ENCODE data around the gene EYS.
"Not testable (repeated sequence)": the region's sequence is repeated elsewhere in the genome, so short reads cannot be mapped to it uniquely, and the experiment has no call there.

EYS gene

GRCh38 chr6:65071480-65071879 is 635.5 kb downstream of the EYS start:
- DNase-seq: no peak

DNA sequence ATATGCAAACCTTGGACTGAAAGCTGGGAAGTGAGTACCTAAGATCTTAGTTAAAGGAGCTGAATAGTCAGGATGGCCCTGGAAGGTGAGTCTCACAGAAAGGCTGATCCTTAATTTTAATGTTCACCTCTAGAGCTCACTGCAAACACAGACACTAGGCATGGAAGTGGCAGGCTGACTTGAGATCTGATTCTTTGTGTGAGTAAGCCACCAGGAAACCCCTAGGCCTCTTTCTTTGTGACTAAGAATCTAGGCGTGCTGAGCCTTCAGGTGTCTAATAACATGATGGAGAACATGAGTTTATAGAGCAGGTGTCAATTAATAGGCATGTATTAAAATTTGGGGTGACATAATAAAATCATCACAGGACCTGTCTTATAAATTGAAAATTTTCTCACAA is 642.2 kb downstream of the EYS start:
- no peak for DNase-seq

- DNase-seq: no peak
These were observed 647.5 kb downstream of the EYS start for GRCh38 chr6:65059568-65059967.

GRCh38 chr6:65055545-65055944 is 651.5 kb downstream of the EYS start:
- no peak for DNase-seq

GRCh38 chr6:65052626-65053025 is 654.4 kb downstream of the EYS start:
- DNase-seq: no peak

GRCh38 chr6:65045801-65046200 is 661.2 kb downstream of the EYS start:
- DNase-seq: no peak

DNA sequence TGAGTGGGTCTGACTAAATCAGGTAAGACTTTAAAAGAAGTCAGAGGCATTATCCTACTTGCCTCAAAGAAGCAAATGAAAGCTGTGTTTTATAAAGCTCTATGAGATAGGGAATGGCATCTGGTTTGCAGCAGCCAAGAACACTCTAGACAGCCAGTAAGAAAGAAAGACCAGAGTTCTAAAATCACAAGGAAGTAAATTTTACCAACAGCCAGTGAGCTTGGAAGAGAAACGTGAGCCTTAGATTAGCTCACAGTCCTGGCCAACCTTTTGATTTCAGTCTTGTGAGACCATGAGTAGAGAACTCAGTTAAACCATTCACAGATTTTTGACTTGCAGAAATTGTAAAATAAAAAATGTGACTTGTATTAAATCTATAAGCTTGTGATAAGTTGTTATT is 693.0 kb downstream of the EYS start:
- DNase-seq: no peak

DNA sequence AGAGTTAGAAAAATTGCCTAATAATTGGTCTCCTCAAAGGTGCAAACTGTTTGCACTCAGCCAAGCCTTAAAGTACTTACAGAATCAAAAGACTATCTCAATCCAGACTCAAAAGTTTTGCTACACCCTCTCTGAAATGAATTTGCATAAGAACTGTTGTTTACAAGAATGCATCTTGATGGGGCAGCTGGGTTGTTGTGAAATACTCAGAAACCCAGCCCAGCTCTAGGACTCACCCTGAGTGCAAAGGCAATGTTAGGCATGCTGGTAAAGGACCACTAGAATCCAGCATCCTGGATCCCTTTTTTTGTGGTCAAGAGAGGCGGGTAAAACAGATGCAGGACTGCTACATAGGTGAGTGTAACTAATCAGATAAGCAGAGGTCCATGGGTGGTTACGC is 700.2 kb downstream of the EYS start:
- DNase-seq: no peak

DNA sequence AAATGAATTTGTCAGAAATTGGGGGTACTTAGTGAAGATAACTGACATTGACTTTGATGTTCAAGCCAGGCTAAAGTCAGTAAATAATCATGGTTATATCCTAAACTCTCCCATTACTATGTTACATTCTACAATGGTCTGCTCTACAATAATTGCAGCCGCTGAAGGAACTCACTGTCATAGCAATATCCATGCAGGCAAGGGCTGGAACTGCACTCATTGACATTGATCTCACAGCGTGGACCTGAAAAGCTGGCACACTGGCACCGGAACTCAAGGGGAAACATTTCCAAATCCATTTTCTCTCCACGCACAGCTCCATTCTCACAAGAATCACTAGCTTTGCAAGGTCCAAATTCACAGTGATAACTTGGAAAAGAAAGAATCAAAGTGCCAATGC is 702.7 kb downstream of the EYS start:
- DNase-seq: no peak

- not testable (repeated sequence) for DNase-seq
These were observed 704.1 kb downstream of the EYS start for GRCh38 chr6:65002882-65003281.

GRCh38 chr6:65000815-65001214 is 706.2 kb downstream of the EYS start:
- DNase-seq: no peak

DNA sequence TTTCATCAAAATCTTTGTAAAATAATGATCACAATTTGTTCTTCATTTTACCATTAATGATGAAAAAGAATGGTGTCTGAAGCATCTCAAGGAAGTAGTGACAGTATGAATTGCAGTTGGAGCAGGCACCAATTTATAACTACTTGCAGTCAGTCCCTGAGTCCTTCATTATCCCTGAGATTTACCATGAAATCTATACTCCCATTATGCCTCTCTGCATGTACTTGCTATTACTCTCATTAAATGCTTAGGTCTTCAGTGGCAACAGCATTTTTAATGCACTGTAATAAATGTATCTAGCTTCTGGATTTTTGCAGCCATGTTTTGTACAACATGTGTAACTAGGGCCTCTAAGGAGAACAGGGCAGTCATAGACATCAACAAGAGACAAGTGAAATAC is 708.8 kb downstream of the EYS start:
- DNase-seq: peak in 1 of 3 experiments; percentile 67

DNA sequence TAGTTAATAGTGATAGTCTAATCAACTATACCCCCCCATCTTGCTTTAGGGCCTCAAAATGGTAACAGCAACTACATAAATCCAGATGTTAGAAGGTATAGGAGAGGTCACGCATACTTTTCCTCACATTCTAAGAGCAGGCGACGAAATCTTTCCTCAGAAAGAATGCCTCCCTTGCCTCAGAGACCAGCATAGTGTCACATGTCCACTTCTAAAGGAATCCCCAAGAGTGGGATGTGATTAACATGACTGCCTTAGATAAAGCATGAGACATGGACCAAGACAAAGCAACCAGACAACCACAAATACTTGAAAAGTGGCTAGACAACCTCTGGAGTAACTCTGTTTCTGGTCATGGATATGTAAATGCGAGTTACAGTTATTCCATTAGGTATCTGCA is 710.7 kb downstream of the EYS start:
- DNase-seq: no peak

- DNase-seq: peak in 1 of 3 experiments; percentile 9
These were observed 716.2 kb downstream of the EYS start for GRCh38 chr6:64990652-64991304.

GRCh38 chr6:64988148-64988547 is 718.9 kb downstream of the EYS start:
- DNase-seq: no peak

DNA sequence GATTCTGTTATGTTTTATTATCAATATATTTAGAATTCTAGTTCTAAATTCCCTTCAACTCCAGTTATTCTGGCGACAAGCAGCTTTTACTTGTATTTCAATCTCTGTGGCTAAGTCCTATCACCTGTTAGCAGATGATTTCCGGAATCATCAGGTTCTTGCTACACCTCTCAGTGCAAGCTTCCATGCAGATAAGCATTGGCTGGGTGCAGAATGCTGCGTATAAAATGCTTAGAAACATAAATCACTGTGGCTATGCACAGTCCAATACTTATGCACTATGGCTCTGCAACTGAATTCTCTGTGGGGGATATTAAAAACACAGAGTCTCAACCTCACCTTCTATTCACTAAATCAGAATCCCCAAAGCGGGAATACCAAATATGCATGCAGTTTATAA is 720.0 kb downstream of the EYS start:
- DNase-seq: no peak

DNA sequence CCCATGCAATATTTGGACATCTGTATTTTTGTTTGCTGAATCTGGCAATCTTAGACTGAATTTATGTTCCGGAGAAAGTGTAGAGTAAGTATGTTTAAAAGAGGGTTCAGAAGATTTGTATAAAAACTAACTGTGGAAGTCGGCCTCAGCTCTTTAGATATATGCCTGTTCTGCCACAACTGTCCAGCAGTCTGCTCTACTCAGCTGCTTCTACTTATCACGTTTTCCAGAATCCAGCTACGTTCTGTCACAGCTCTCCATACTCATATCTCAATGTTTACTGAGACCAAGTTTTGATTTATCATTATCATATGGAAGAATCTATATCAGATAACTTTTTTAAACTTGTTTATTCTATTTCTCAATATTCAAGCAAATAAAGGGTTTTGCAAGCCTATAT is 721.3 kb downstream of the EYS start:
- DNase-seq: peak in 1 of 3 experiments; percentile 9

DNA sequence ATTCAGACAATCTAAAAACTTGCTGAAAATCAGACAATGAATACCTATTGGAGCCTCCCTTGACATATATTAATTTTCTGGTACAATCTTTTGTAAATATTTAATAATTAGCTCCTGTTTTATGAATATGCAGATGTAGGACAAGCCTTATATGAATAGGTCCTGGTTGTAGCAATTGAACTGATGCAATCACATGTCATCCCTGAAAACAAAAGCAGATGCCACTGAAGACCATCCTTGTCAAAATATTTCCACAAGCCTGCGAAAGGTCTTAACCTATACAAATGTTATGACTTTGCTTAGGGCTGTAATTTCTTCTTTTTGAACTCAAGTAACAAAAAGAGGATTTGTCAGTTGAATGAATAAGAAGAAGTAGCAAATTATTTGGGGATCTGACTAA is 722.1 kb downstream of the EYS start:
- peak in 2 of 3 experiments; percentile 8 to 20 for DNase-seq

DNA sequence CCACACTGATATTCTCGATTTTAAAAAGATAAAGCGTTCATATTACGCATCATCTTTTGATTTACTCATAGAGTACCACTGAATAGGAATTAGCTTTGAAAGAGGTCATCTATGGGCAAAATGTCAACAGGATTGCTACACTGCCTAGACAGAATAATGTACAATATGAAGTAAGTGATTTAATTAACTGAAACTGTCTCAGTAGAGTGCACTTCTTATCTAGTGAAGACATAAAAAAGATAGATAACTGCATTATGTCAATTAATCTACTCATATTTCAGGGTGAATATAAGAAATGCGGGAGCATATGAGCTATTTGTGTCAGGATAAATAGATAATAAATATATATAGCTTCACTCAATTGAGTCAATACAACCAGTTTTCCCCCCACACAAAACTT is 723.9 kb downstream of the EYS start:
- no peak for DNase-seq

- DNase-seq: no peak
These were observed 733.9 kb downstream of the EYS start for GRCh38 chr6:64973142-64973541.

- no peak for DNase-seq
These were observed 737.9 kb downstream of the EYS start for GRCh38 chr6:64969139-64969538.

DNA sequence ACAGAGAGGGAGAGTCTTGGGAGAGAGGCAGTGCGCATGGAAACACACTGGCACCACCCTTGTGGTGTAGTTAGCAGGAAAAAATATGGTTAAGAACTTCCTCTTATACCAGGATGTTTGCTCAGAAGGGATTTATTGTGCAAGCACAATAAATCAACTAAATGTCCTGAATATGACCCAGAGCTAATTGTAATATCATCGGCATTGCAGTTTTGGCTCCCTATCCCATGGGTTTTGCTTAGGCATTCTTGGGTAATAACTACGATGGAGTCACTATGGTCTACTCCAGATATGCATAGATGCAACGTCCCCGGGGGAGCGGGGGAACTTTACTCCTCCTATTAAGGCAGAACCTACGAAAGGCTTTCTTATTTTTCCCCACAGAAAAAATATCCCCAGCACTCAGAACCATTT is 751.6 kb downstream of the EYS start:
- DNase-seq: no peak

DNA sequence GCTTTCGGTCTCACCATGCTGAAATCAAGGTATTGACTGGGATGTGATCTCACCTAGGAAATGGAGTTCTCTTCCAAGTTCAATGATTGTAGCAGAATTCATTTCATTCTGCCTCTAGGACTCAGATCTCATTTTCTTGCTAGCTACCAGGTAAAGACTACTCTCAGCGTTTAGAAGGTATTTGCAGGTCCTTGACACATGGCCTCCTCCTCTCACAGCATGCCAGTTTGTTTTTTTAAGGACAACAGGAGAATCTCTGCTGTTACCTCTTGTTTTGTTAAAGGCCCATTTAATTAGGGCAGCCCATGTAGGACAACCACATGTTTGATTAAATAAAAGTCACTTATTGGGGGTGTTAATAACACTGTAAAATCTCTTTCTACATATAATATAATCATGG is 757.8 kb downstream of the EYS start:
- DNase-seq: no peak

DNA sequence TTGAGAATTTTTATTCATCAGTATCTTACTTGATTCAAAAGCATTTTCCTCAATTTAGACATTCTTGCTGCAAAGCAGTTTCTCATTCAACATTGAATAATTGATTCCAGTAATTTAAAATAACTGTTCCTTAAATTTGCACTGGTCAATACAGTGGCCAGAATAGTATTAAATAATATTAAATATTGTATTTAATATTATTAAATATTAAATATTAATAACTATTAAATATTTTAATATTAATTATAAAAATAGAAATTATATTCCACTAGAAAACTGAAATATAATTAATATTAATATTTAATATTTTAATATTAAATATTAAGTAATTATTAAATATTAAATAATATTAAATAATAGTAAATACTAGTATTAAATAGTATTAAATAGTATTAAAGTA is 758.8 kb downstream of the EYS start:
- no peak for DNase-seq

GRCh38 chr6:64945450-64945849 is 761.6 kb downstream of the EYS start:
- DNase-seq: no peak

GRCh38 chr6:64932486-64932885 is 774.5 kb downstream of the EYS start:
- DNase-seq: no peak
